ENCODE measurements around the gene XPA.

The XPA gene

DNA sequence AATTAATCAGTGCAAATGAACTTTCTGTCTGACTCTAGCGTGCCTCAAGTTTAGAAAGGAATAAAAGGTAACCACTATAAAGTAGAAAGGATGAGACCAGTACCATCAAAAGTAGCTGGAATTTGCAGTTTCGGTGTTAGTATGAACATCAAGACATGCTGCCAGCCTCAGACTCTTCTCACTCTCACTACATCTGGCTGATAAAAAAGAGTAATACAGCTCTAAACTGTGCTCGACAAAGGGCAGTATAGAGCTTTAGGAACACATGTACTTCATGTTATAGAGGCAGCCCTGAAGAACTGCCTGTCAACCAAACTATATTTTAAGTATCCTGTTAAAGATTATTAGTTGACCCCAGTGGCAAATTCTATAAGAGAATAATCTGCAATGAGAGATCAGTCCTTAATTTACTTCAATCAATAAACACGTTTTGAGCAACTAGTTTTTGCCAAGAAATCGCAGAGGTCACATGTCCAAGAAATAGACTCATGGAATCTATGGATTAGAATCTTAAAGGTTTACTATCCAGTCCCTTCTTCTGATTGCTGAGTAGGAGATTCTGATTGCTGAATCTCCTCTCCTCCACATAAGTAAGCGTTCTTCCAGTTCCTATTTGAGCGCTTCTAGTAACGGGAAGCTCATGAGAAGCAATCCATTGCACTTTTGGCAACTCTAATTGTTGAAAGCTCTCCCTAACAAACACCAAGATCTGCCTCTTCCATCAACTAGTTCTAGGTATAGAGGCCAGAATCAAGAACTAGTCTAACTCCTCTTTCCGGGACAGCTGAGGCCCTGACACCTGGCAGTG is 941 bp downstream of the XPA start:
- peaks cover 24% of the 10 kb centered on the region for H3K36me3 Mint-ChIP-seq (ENCODE audit: insufficient read depth)
- H3K4me1 Mint-ChIP-seq (ENCODE audit: low read depth in 2 of 2) = peaks cover 40 to 44% of the 10 kb centered on the region in 2 donors
- H3K27me3 Mint-ChIP-seq = peaks cover 4 to 15% of the 10 kb centered on the region in 2 donors
- H3K4me3 Mint-ChIP-seq = peak overlapping the region; percentile 87 to 91
- H3K9me3 Mint-ChIP-seq = no peaks in the 10 kb centered on the region
- DNase-seq (no peak), ATAC-seq (replicated peaks) (no peak)
- H3K27ac Mint-ChIP-seq = peak overlapping the region; percentile 95

DNA sequence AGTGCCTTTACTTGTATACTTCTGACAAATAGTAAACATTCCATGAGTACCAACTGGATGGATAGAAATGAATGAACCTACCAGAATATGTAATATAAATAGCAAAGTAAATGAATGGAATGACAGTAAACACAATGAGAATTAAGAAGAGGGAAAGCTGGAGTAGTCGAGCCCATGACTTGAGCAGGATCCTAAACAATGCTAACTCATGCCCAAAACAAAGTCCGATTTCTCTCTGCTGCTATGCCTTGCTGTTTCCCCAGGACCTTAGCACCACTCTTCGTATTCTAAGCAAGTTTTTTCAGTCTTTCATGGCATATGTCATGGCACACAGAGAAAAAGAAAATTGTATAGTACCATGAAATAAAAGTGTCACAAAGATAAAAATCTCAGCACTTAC is 1.8 kb downstream of the XPA start:
- ATAC-seq (replicated peaks) = no peak
- Mint-ChIP-seq H3K36me3 (ENCODE audit: insufficient read depth) (peaks cover 27% of the 10 kb centered on the region), H3K9me3 (no peaks in the 10 kb centered on the region), H3K4me3 (peak overlapping the region; percentile 87 to 91), H3K27me3 (peaks cover 0 to 7% of the 10 kb centered on the region in 2 donors), H3K4me1 (ENCODE audit: low read depth in 2 of 2) (peaks cover 40 to 44% of the 10 kb centered on the region in 2 donors), H3K27ac (peak overlapping the region; percentile 95)
- no peak for DNase-seq

- H3K36me3 Mint-ChIP-seq (ENCODE audit: insufficient read depth) = peaks cover 27% of the 10 kb centered on the region
- peak overlapping the region in 1 of 2 donors; percentile 95 for H3K27ac Mint-ChIP-seq
- H3K9me3 Mint-ChIP-seq = no peaks in the 10 kb centered on the region
- peaks cover 0 to under 1% of the 10 kb centered on the region in 2 donors for H3K27me3 Mint-ChIP-seq
- H3K4me3 Mint-ChIP-seq = peak overlapping the region in 1 of 2 donors; percentile 30
- H3K4me1 Mint-ChIP-seq (ENCODE audit: low read depth in 2 of 2) = peaks cover 41 to 49% of the 10 kb centered on the region in 2 donors
- DNase-seq (no peak), ATAC-seq (replicated peaks) (no peak)
Observed at GRCh38 chr9:97694769-97695168, 2.4 kb downstream of the XPA start.

GRCh38 chr9:97689401-97690180 is 7.5 kb downstream of the XPA start:
- no peaks in the 10 kb centered on the region for H3K27me3 Mint-ChIP-seq
- DNase-seq = no peak
- H3K36me3 Mint-ChIP-seq (ENCODE audit: insufficient read depth) = peaks cover 37% of the 10 kb centered on the region
- H3K9me3 Mint-ChIP-seq = no peaks in the 10 kb centered on the region
- peak overlapping the region in 1 of 2 donors; percentile 41 for H3K27ac Mint-ChIP-seq
- H3K4me3 Mint-ChIP-seq = no peak overlapping the region
- H3K4me1 Mint-ChIP-seq (ENCODE audit: low read depth in 2 of 2) = peaks cover 16 to 28% of the 10 kb centered on the region in 2 donors
- no peak for ATAC-seq (replicated peaks)

DNA sequence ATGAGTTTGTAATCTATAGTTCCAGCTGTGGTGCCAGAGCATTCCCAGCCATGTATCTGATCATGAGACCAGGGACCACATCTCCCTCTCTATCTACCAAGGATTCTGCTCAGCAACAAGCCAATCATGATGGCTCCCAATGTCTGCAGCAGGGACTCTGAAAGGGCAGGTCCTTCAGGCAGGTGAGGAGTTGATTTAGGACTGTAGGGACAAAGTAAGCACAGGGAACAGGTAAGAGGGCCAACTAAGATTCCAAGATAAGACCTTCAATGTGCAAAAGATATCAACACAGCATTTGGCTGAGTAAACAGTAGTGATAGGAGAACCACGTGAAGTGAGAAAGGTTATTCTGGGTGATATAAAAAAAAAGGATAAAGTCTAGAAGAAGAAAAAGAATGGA is 8.5 kb downstream of the XPA start:
- DNase-seq (no peak), ATAC-seq (replicated peaks) (no peak)
- H3K4me1 Mint-ChIP-seq (ENCODE audit: low read depth in 2 of 2) = peaks cover 8 to 19% of the 10 kb centered on the region in 2 donors
- no peaks in the 10 kb centered on the region for H3K9me3 Mint-ChIP-seq
- peaks cover 46% of the 10 kb centered on the region for H3K36me3 Mint-ChIP-seq (ENCODE audit: insufficient read depth)
- no peak overlapping the region for H3K4me3 Mint-ChIP-seq
- no peaks in the 10 kb centered on the region for H3K27me3 Mint-ChIP-seq
- peak overlapping the region in 1 of 2 donors; percentile 33 for H3K27ac Mint-ChIP-seq

GRCh38 chr9:97682242-97682641 is 14.9 kb downstream of the XPA start:
- ATAC-seq (replicated peaks) = no peak
- Mint-ChIP-seq H3K36me3 (ENCODE audit: insufficient read depth) (peaks cover 78% of the 10 kb centered on the region), H3K9me3 (no peaks in the 10 kb centered on the region), H3K4me3 (no peak overlapping the region), H3K27ac (peak overlapping the region in 1 of 2 donors; percentile 51), H3K27me3 (no peaks in the 10 kb centered on the region), H3K4me1 (ENCODE audit: low read depth in 2 of 2) (peaks cover 0 to 12% of the 10 kb centered on the region in 2 donors)
- DNase-seq = no peak

GRCh38 chr9:97675655-97676054 is 21.5 kb downstream of the XPA start:
- no peaks in the 10 kb centered on the region for H3K27me3 Mint-ChIP-seq

DNA sequence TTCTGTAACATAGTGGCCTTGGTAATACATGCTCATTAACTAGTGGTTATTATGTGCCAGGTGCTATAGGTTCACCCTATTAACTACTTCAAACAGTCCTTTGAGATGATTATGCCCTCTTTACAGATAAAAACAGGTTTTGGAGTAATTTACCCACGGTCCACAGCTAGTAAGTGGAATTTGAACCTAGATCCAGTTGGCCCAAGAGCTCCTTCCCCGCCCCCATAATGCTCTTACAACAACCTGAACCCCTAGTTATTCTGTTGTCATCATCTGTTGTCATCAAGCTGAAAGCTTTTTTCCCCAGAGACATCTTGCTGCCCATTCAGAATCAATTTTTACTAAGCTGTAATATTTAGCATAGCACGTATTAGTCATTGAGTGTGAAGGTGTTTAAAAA is 23.2 kb downstream of the XPA start:
- Mint-ChIP-seq H3K4me1 (ENCODE audit: low read depth in 2 of 2) (peaks cover 0 to 7% of the 10 kb centered on the region in 2 donors), H3K4me3 (no peak overlapping the region), H3K27ac (no peak overlapping the region), H3K27me3 (no peaks in the 10 kb centered on the region), H3K36me3 (ENCODE audit: insufficient read depth) (peaks cover 93% of the 10 kb centered on the region), H3K9me3 (no peaks in the 10 kb centered on the region)
- DNase-seq (no peak), ATAC-seq (replicated peaks) (no peak)

More at GRCh38 chr9:97675655-97676054, 21.5 kb downstream of the XPA start:
- H3K27ac Mint-ChIP-seq = peak overlapping the region; percentile 5
- H3K4me1 Mint-ChIP-seq (ENCODE audit: low read depth in 2 of 2) = peaks cover 0 to 7% of the 10 kb centered on the region in 2 donors
- ATAC-seq (replicated peaks) (no peak), DNase-seq (no peak)
- H3K9me3 Mint-ChIP-seq = no peaks in the 10 kb centered on the region
- peaks cover 93% of the 10 kb centered on the region for H3K36me3 Mint-ChIP-seq (ENCODE audit: insufficient read depth)
- no peak overlapping the region for H3K4me3 Mint-ChIP-seq

GRCh38 chr9:97672403-97672802 is 24.7 kb downstream of the XPA start:
- DNase-seq (no peak), ATAC-seq (replicated peaks) (no peak)
- Mint-ChIP-seq H3K4me1 (ENCODE audit: low read depth in 2 of 2) (no peaks in the 10 kb centered on the region), H3K27me3 (no peaks in the 10 kb centered on the region), H3K4me3 (no peak overlapping the region), H3K9me3 (no peaks in the 10 kb centered on the region), H3K36me3 (ENCODE audit: insufficient read depth) (peaks cover 95% of the 10 kb centered on the region), H3K27ac (no peak overlapping the region)

- Mint-ChIP-seq H3K27me3 (no peaks in the 10 kb centered on the region), H3K36me3 (ENCODE audit: insufficient read depth) (peaks cover 94% of the 10 kb centered on the region), H3K4me3 (no peak overlapping the region), H3K9me3 (no peaks in the 10 kb centered on the region), H3K4me1 (ENCODE audit: low read depth in 2 of 2) (peaks cover 6 to 9% of the 10 kb centered on the region in 2 donors), H3K27ac (peak overlapping the region in 1 of 2 donors; percentile 46)
- DNase-seq = no peak
- no peak for ATAC-seq (replicated peaks)
Observed at GRCh38 chr9:97670586-97670985, 26.6 kb downstream of the XPA start.

DNA sequence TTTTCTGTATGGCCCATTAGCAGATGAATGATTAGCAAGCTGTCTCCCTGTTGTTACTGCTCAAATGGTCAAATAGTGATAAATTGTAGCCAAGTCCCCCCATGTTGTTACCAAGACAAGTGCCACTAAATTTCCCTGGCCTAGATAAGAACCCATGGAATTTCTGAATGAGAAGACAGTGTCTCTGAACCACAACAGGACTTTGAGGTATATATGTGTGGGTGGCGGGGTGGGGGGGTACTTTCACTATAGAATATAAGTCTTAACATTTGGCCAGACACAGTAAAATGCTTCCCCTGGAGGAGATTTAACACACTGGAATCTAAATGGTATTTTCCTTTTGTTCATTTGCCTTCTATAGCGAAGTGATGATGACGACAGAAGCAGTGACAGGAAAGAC is 28.7 kb downstream of the XPA start:
- no peak overlapping the region for H3K27ac Mint-ChIP-seq
- H3K27me3 Mint-ChIP-seq = no peaks in the 10 kb centered on the region
- no peak for ATAC-seq (replicated peaks)
- no peak for DNase-seq
- H3K4me3 Mint-ChIP-seq = no peak overlapping the region
- peaks cover 8 to 9% of the 10 kb centered on the region in 2 donors for H3K4me1 Mint-ChIP-seq (ENCODE audit: low read depth in 2 of 2)
- no peaks in the 10 kb centered on the region for H3K9me3 Mint-ChIP-seq
- peaks cover 83% of the 10 kb centered on the region for H3K36me3 Mint-ChIP-seq (ENCODE audit: insufficient read depth)

- H3K27me3 Mint-ChIP-seq = no peaks in the 10 kb centered on the region
- H3K36me3 Mint-ChIP-seq (ENCODE audit: insufficient read depth) = peaks cover 83% of the 10 kb centered on the region
- peaks cover 8 to 9% of the 10 kb centered on the region in 2 donors for H3K4me1 Mint-ChIP-seq (ENCODE audit: low read depth in 2 of 2)
- no peaks in the 10 kb centered on the region for H3K9me3 Mint-ChIP-seq
- H3K27ac Mint-ChIP-seq = peak overlapping the region; percentile 44 to 77
- H3K4me3 Mint-ChIP-seq = no peak overlapping the region
- no peak for DNase-seq
- ATAC-seq (replicated peaks) = no peak
Observed at GRCh38 chr9:97666907-97667686, 30.0 kb downstream of the XPA start.

DNA sequence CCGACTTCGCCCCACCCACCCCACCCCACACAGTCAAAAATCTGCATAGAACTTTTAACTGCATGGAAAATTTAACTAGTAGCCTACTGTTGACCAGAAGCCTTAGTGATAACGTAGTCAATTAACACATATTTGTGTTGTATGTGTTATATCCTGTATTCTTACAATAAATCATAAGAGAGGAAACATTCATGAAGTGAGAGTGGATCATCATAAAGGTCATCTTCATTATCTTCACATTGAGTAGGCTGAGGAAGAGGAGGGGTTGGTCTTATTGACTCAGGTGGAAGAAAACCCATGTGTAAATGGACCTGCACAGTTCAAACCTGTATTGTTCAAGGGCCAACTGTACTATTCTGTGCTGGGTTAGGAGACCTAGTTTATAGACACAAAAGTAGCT is 31.4 kb downstream of the XPA start:
- peaks cover 82% of the 10 kb centered on the region for H3K36me3 Mint-ChIP-seq (ENCODE audit: insufficient read depth)
- no peak for DNase-seq
- H3K4me1 Mint-ChIP-seq (ENCODE audit: low read depth in 2 of 2) = peaks cover 8 to 9% of the 10 kb centered on the region in 2 donors
- no peaks in the 10 kb centered on the region for H3K27me3 Mint-ChIP-seq
- no peaks in the 10 kb centered on the region for H3K9me3 Mint-ChIP-seq
- H3K27ac Mint-ChIP-seq = peak overlapping the region; percentile 3 to 4
- H3K4me3 Mint-ChIP-seq = no peak overlapping the region
- no peak for ATAC-seq (replicated peaks)
